Measurements from ENCODE around the gene CABP1. TPM values are rescaled to one million over a fixed set of nuclear protein-coding genes. Genes with fewer than 3 reads are reported as not detected.

CABP1 gene
- not detected in 2 replicates for total RNA-seq (2014; rRNA removed; shearing (Covaris generic))

GRCh38 chr12:120639771-120640721, at the start of gene CABP1:
TSS of gene CABP1 (plus strand) at chr12:120640626. CDS start at chr12:120640686, 60 bp downstream.

GRCh38 chr12:120686690-120687577, 46.5 kb downstream of the CABP1 start, which contains the start of gene MLEC:
TSS of gene MLEC (plus strand) at chr12:120687149. CDS start at chr12:120687297, 148 bp downstream.

GRCh38 chr12:120710031-120710804, 69.8 kb downstream of the CABP1 start, which contains the start of gene UNC119B:
TSS of gene UNC119B (plus strand) at chr12:120710458. CDS start at chr12:120710475, 17 bp downstream.

Other genes with a start within 250 kb of the CABP1 start
- 679 and 783 TPM in 2 replicates for gene COX6A1, start 202.5 kb upstream of the CABP1 start, total RNA-seq (2014; rRNA removed; shearing (Covaris generic))
- 22.1 and 25.3 TPM in 2 replicates for gene TRIAP1, start 194.2 kb upstream of the CABP1 start, total RNA-seq (2014; rRNA removed; shearing (Covaris generic))
- 17.7 and 24.7 TPM in 2 replicates for gene GATC, start 194.2 kb upstream of the CABP1 start, total RNA-seq (2014; rRNA removed; shearing (Covaris generic))
- 187 and 192 TPM in 2 replicates for gene SRSF9, start 170.9 kb upstream of the CABP1 start, total RNA-seq (2014; rRNA removed; shearing (Covaris generic))
- 261 and 283 TPM in 2 replicates for gene DYNLL1, start 144.5 kb upstream of the CABP1 start, total RNA-seq (2014; rRNA removed; shearing (Covaris generic))
- gene COQ5, start 111.5 kb upstream of the CABP1 start, total RNA-seq (2014; rRNA removed; shearing (Covaris generic)): 35.6 and 40.7 TPM in 2 replicates
- 45.1 and 59.2 TPM in 2 replicates for gene RNF10, start 106.3 kb upstream of the CABP1 start, total RNA-seq (2014; rRNA removed; shearing (Covaris generic))
- gene POP5, start 59.2 kb upstream of the CABP1 start, total RNA-seq (2014; rRNA removed; shearing (Covaris generic)): 70.6 and 71.3 TPM in 2 replicates
- gene MLEC, start 46.5 kb downstream of the CABP1 start, total RNA-seq (2014; rRNA removed; shearing (Covaris generic)): 79.1 and 82.7 TPM in 2 replicates
- 19.3 and 26.3 TPM in 2 replicates for gene UNC119B, start 69.8 kb downstream of the CABP1 start, total RNA-seq (2014; rRNA removed; shearing (Covaris generic))
- gene ACADS, start 85.2 kb downstream of the CABP1 start, total RNA-seq (2014; rRNA removed; shearing (Covaris generic)): 11.9 and 12.7 TPM in 2 replicates